HK-2 (cell line): Measurements from ENCODE around the gene PCDHGA9.
"Not testable (repeated sequence)": the region's sequence is repeated elsewhere in the genome, so short reads cannot be mapped to it uniquely, and the experiment has no call there.

ENCODE experiments used
- DNase-seq: peaks from one replicate; pipeline ENCODE4 v3.0.0-alpha.2; 2018; ENCODE audit not compliant: unreplicated experiment

Gene PCDHGA9

DNA sequence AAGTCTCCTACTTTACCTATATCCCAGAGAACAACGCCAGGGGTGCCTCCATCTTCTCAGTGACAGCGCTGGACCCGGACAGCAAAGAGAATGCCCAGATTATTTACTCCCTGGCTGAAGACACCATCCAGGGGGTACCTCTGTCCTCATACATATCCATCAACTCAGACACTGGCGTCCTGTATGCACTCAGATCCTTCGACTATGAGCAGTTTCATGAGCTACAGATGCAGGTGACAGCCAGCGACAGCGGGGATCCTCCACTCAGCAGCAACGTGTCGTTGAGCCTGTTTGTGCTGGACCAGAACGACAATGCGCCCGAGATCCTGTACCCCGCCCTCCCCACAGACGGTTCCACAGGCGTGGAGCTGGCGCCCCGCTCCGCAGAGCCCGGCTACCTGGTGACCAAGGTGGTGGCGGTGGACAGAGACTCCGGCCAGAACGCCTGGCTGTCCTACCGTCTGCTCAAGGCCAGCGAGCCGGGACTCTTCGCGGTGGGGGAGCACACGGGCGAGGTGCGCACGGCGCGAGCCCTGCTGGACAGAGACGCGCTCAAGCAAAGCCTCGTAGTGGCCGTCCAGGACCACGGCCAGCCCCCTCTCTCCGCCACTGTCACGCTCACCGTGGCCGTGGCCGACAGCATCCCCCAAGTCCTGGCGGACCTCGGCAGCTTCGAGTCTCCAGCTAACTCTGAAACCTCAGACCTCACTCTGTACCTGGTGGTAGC is 12.1 kb downstream of the PCDHGA9 start:
- not testable (repeated sequence) for DNase-seq

DNA sequence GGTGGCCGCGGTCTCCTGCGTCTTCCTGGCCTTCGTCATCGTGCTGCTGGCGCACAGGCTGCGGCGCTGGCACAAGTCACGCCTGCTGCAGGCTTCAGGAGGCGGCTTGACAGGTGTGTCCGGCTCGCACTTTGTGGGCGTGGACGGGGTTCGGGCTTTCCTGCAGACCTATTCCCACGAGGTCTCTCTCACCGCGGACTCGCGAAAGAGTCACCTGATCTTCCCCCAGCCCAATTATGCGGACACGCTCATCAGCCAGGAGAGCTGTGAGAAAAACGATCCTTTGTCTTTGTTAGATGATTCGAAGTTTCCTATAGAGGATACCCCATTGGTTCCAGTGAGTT is 12.7 kb downstream of the PCDHGA9 start:
- not testable (repeated sequence) for DNase-seq

DNA sequence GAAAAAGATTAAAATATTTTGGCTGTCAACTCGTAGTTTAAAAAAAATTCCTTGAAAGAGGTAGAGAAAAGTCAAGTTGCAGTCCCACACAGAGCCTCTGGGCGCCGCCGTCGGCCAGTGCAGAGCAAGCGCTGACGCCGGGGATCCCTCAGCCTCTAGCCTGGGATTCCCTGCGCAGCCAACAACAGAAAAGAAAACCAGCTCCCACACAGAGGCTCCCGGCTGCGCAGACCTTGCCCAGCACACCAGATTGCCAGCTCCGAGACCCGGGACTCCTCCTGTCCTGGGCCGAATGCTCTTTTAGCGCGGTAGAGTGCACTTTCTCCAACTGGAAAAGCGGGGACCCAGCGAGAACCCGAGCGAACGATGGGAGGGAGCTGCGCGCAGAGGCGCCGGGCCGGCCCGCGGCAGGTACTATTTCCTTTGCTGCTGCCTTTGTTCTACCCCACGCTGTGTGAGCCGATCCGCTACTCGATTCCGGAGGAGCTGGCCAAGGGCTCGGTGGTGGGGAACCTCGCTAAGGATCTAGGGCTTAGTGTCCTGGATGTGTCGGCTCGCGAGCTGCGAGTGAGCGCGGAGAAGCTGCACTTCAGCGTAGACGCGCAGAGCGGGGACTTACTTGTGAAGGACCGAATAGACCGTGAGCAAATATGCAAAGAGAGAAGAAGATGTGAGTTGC is 15.1 kb downstream of the PCDHGA9 start, which contains the start of gene PCDHGB7:
PCDHGB7 (plus strand) TSS at position 184 of the 679 bp plus-strand sequence; CDS start at position 367, 183 bp downstream.
- DNase-seq: not testable (repeated sequence)

DNA sequence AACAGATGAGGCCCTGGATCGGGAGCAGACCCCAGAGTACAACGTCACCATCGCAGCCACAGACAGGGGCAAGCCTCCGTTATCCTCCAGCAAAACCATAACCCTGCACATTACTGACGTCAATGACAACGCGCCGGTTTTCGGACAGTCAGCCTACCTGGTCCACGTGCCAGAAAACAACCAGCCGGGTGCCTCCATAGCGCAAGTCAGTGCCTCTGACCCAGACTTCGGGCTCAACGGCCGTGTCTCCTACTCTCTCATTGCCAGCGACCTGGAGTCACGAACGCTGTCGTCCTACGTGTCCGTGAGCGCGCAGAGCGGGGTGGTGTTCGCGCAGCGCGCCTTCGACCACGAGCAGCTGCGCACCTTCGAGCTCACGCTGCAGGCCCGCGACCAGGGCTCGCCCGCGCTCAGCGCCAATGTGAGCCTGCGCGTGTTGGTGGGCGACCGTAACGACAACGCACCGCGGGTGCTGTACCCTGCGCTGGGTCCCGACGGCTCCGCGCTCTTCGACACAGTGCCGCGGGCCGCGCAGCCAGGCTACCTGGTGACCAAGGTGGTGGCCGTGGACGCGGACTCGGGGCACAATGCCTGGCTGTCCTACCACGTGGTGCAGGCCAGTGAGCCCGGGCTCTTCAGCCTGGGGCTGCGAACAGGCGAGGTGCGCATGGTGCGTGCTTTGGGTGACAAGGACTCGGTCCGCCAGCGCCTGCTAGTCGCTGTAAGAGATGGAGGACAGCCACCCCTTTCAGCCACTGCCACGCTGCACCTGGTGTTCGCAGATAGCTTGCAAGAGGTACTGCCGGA is 16.7 kb downstream of the PCDHGA9 start:
- no peak for DNase-seq

DNA sequence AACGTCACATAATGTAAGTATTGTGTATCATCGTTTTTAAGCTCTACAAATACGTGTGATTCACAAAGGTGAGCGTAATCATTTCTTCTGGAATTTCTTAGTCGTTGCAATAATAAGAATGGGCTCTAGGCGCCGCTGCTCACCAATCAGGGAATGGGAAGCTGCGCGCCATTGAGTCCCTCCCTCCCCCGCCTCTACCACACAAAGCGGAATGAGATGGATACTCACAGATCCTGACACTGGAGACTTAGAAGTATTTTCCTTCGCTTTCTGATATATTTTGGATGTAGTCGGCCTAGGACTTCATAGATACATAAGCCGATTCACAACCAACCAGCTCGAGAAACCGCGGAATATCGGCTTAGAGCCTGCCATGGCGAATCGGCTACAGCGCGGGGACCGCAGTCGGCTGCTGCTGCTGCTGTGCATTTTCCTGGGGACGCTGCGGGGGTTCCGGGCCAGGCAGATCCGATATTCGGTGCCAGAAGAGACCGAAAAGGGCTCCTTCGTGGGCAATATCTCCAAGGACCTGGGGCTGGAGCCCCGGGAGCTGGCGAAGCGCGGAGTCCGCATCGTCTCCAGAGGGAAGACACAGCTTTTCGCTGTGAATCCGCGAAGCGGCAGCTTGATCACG is 18.4 kb downstream of the PCDHGA9 start, which contains the start of gene PCDHGA11:
PCDHGA11 (plus strand) TSS at position 197 of the 634 bp plus-strand sequence; CDS start at position 374, 177 bp downstream.
- no peak for DNase-seq

DNA sequence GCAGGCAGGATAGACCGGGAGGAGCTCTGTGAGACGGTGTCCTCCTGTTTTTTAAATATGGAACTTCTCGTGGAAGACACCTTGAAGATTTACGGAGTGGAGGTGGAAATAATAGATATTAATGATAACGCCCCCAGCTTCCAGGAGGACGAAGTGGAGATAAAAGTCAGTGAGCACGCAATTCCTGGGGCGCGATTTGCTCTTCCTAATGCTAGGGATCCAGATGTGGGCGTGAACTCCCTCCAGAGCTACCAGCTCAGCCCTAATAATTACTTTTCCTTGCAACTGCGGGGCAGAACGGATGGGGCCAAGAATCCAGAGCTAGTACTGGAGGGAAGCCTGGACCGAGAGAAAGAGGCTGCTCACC is 18.9 kb downstream of the PCDHGA9 start:
- no peak for DNase-seq

DNA sequence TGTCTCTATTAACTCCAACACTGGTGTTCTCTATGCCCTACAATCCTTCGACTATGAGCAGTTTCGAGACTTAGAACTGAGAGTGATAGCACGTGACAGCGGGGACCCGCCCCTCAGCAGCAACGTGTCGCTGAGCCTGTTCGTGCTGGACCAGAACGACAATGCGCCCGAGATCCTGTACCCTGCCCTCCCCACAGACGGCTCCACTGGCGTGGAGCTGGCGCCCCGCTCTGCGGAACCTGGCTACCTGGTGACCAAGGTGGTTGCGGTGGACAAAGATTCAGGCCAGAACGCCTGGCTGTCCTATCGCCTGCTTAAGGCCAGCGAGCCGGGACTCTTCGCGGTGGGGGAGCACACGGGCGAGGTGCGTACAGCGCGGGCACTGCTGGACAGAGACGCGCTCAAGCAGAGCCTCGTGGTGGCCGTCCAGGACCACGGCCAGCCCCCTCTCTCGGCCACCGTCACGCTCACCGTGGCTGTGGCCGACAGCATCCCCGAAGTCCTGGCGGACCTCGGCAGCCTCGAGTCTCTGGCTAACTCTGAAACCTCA is 20.2 kb downstream of the PCDHGA9 start:
- no peak for DNase-seq

DNA sequence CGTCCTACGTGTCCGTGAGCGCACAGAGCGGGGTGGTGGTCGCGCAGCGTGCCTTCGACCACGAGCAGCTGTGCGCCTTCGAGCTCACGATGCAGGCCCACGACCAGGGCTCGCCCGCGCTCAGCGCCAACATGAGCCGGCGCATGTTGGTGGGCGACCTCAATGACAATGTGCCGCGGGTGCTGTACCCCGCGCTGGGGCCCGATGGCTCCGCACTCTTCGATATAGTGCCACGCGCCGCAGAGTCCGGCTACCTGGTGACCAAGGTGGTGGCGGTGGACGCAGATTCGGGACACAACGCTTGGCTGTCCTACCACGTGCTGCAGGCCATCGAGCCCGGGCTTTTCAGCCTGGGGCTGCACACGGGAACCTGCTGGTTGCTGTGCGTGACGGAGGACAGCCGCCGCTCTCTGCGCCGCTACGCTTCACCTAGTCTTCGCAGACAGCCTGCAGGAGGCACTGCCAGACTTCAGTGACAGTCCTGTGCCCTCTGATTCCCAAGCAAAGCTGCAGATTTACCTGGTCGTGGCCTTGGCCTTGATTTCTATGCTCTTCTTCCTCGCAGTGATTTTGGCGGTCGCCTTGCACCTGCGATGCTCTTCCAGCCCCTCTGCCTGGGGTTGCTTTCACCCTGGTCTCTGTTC is 25.3 kb downstream of the PCDHGA9 start:
- no peak for DNase-seq

DNA sequence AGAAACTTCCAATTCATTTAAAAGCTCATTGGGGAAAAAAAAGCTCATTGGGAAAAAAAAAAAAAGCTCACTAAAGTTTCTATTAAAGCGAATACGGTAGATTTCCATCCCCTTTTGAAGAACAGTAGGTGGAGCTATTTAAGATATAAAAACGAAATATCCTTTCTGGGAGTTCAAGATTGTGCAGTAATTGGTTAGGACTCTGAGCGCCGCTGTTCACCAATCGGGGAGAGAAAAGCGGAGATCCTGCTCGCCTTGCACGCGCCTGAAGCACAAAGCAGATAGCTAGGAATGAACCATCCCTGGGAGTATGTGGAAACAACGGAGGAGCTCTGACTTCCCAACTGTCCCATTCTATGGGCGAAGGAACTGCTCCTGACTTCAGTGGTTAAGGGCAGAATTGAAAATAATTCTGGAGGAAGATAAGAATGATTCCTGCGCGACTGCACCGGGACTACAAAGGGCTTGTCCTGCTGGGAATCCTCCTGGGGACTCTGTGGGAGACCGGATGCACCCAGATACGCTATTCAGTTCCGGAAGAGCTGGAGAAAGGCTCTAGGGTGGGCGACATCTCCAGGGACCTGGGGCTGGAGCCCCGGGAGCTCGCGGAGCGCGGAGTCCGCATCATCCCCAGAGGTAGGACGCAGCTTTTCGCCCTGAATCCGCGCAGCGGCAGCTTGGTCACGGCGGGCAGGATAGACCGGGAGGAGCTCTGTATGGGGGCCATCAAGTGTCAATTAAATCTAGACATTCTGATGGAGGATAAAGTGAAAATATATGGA is 27.9 kb downstream of the PCDHGA9 start, which contains the start of gene PCDHGA12:
PCDHGA12 (plus strand) TSS at position 176 of the 782 bp plus-strand sequence; CDS start at position 429, 253 bp downstream.
- DNase-seq: no peak

DNA sequence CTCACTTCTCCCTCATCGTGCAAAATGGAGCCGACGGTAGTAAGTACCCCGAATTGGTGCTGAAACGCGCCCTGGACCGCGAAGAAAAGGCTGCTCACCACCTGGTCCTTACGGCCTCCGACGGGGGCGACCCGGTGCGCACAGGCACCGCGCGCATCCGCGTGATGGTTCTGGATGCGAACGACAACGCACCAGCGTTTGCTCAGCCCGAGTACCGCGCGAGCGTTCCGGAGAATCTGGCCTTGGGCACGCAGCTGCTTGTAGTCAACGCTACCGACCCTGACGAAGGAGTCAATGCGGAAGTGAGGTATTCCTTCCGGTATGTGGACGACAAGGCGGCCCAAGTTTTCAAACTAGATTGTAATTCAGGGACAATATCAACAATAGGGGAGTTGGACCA is 28.7 kb downstream of the PCDHGA9 start:
- no peak for DNase-seq

DNA sequence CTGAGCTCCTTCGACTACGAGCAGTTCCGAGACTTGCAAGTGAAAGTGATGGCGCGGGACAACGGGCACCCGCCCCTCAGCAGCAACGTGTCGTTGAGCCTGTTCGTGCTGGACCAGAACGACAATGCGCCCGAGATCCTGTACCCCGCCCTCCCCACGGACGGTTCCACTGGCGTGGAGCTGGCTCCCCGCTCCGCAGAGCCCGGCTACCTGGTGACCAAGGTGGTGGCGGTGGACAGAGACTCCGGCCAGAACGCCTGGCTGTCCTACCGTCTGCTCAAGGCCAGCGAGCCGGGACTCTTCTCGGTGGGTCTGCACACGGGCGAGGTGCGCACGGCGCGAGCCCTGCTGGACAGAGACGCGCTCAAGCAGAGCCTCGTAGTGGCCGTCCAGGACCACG is 29.7 kb downstream of the PCDHGA9 start:
- DNase-seq: not testable (repeated sequence)

DNA sequence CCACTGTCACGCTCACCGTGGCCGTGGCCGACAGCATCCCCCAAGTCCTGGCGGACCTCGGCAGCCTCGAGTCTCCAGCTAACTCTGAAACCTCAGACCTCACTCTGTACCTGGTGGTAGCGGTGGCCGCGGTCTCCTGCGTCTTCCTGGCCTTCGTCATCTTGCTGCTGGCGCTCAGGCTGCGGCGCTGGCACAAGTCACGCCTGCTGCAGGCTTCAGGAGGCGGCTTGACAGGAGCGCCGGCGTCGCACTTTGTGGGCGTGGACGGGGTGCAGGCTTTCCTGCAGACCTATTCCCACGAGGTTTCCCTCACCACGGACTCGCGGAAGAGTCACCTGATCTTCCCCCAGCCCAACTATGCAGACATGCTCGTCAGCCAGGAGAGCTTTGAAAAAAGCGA is 30.1 kb downstream of the PCDHGA9 start:
- DNase-seq: not testable (repeated sequence)

DNA sequence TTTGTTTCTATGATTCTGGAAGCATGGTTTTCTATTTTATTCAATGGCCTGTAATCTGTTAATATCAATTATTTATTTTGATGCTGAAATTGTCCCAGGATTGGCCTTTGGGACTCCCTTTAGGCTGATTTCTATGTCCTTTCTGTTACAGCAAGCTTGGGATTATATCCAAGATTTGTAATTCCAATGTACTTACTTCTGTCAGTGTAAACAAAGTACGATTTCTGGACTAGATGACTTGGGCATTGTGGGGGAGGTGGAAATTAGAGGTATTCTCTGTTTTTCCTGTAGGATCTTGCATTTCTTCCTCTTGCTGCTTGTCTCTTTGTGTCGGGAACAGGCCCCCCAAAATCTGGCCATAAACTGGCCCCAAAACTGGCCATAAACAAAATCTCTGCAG is 31.4 kb downstream of the PCDHGA9 start:
- DNase-seq: no peak

DNA sequence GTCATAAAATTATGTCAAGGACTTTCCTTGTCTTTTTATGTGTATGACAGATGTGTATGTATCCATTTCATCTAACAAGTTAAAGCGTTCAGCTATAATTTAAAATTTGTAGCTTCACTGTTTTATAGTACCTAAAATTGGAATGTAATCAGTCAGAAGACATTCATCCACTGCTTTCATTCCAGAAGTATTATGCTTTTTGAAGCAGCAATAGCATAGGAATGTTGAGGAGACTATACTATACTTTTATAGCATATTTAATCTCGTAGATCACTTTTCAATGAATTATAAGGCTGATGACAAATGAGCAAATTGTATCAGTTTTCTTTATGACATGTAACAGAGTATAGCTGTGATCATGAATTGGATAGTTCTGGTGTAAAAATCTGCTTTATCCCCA is 34.6 kb downstream of the PCDHGA9 start:
- DNase-seq: no peak

DNA sequence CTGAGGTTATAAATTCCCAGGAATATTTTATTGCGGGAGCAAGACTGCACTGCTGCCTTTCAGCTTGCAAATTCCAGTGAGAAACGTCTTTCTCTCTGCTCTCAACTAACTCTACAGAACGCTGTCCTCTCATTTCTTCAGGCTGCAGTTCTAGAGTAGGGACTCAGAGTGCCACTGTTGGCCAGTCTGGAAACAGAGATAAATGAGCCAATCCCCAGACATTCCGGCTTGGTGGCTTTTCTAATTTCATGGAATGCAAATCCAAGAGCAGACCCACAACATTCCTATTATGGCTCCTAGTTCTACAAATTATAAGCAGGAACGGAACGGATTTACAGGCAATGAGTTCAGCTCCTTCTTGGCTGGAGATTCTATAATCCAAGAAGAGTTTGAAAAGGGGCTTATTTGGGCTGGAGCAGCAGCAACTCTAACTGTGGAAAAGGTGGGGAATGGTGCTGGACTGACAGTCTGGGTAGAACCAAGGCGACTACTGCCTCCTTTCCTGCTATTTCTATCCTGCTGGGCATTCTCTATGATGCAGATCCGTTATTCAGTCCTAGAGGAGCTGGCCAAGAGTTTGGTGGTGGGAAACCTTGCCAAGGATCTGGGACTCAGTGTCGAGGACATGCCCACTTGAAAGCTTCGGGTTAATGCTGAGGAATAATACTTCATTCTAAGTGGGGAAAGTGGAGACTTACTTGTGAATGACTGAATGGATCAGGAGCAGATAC is 37.0 kb downstream of the PCDHGA9 start:
- DNase-seq: no peak

DNA sequence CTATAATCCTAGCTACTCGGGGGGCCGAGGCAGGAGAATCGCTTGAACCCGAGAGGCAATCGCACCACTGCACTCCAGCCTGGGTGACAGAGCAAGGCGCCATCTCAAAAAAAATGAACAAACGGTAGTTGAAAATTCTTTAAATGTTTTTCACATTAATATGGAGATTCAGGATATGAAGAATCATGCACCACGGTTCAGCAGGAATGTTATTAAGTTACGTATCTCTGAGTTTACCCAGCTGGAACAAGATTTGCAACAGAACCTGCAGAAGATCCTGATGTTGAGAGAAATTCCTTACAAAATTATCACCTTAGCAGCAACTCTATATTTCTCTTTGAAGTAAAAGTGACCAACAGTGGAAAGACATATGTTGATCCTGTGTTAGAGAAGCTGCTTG is 37.8 kb downstream of the PCDHGA9 start:
- no peak for DNase-seq

DNA sequence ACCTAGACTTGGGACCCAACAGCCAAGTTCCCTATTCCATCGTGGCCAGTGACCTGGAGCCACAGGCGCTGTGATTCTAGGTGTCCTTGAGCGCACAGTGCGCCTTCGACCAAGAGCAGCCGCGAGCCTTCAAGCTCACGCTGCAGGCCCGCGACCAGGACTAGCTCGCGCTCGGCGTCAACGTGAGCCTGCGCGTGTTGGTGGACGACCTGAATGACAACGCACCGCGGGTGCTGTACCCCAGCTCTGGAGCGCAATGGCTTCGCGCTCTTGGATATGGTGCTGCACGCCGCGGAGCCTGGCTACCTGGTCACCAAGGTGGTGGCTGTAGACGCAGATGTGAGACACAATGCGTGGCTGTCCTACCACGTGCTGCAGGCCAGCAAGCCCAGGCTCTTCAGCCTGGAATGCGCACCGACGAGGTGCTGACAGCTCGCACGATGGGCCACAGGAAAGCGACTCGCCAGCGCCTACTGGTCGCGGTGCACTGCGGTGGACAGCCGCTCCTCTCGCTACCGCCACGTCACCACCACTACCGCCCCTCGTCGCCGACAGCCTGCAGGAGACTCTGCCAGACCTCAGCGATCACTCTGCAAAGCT is 39.1 kb downstream of the PCDHGA9 start:
- no peak for DNase-seq
